Right lobe of liver (tissue), 6 donors: Measurements from ENCODE around the gene KIAA0319L. TPM values are rescaled to one million over a fixed set of nuclear protein-coding genes. Genes with fewer than 3 reads are reported as not detected.
A peak's percentile ranks its signal among the peaks of the same experiment; 100 is the strongest.

ENCODE experiments used
- ATAC-seq, 4 donors: fragments of 200-7000 bp; cut with Tn5 transposase; one replicate each; pipeline ENCODE4 v1.9.1; 2020; ENCODE audit warnings: mild to moderate bottlenecking in 4 of 4, moderate library complexity in 4 of 4
- DNase-seq, 3 donors: peaks; one replicate each; pipeline ENCODE4 v3.0.0-alpha.2; 2020
- H3K27ac ChIP-seq, 3 donors: fragments of 200-600 bp; one replicate each; pipeline ENCODE4 v1.8.0; 2022
- H3K27me3 ChIP-seq, 2 donors: fragments of 200-600 bp; one replicate each; pipeline ENCODE4 v1.8.0; 2022
- H3K36me3 ChIP-seq, 4 donors: fragments of 200-600 bp; sonication (generic) in 1 of 4; one replicate each; pipeline versions ENCODE4 v1.5.1 to v1.8.0; 2017 to 2022; ENCODE audit warnings: control low read depth in 1 of 4
- H3K4me1 ChIP-seq, 4 donors: fragments of 200-600 bp; sonication (generic) in 1 of 4; one replicate each; pipeline versions ENCODE4 v1.5.1 to v1.8.0; 2017 to 2022; ENCODE audit warnings: control low read depth in 1 of 4
- H3K4me3 ChIP-seq, 3 donors: fragments of 200-600 bp; one replicate each; pipeline ENCODE4 v1.8.0; 2022
- H3K9me3 ChIP-seq, 4 donors: fragments of 200-600 bp; sonication (generic) in 1 of 4; one replicate each; pipeline versions ENCODE4 v1.5.1 to v1.8.0; 2017 to 2022; ENCODE audit warnings: control low read depth in 1 of 4
- POLR2A ChIP-seq: fragments of 450-650 bp; IDR thresholded peaks from one replicate; pipeline ENCODE4 v1.6.1; 2017; ENCODE audit warnings: antibody characterized with exemption, mild to moderate bottlenecking
- WGBS: methylation state at CpG from one replicate; pipeline ENCODE4 v1.1.6; 2018; ENCODE audit warnings: low coverage, low lambda C conversion rate; ENCODE audit not compliant: insufficient coverage; ENCODE audit errors: missing lambda C conversion rate; 5-methylcytosine and 5-hydroxymethylcytosine counted together
- intact Hi-C, 2 donors: fragments of 100-400 bp; cut with DNase I; formaldehyde crosslinking; loops; one replicate each; pipeline versions ENCODE4 v1.11.2 to v1.14.1; 2022
- total RNA-seq, 6 experiments: library from RNA; depleted of rRNA in 2 of 6; stranded (reverse); fragments of >200 nt in 2 of 6; fragmentation: NEBNext Ultra II Directional in 3 of 6; extraction: Animal tissue kit (Norgen Biotek cat#: 25700) in 3 of 6; gene quantifications; one replicate each; pipeline versions ENCODE4 v1.1.0 to v1.2.4, GENCODE V29; 2016 to 2023
- TF ChIP-seq, protein P1 (sequence below), 4 donors: fragments of 200-600 bp in 3 of 4; fragments of 450-650 bp in 1 of 4; IDR thresholded peaks; one replicate each; pipeline versions ENCODE4 v1.5.1 to v1.8.0; 2016 to 2022; ENCODE audit warnings: antibody characterized with exemption in 4 of 4, mild to moderate bottlenecking in 2 of 4
- donor health status: DM: no; HTN: yes; CAD: no.
- donor health status: DM: no; HTN: no; CAD: no.
- donor health status: DM: no; HTN: no; CAD: no.
- donor health status: DM: no; HTN: yes; CAD: no.
- donor health status: DM: no; HTN: yes; CAD: no.

The KIAA0319L gene
- total RNA-seq, 6 experiments from 2014 or later = 35.3 to 84.9 (median 54.3) TPM

DNA sequence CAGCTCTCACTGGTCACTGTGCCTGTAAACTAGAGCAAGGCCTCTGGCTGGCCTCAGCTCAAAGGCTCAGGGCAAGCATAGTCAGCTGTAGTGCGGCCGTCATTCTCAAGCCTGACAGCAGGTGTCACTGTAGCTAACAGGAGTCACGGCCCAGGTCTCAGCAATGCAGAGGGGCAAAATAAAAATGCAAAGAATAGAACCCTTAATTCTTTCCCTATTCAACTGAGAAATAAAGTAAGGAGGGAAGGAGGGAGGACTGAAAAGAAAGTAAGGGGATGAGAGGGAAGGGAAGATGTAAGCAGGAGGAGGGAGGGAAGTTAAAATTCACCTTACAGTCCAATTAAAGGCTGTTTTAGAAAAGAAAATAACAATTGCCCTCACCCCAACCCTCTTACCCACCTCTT, 106.1 kb downstream of the KIAA0319L start:
- Histone ChIP-seq H3K4me3 (no peak overlapping the region), H3K9me3 (no peaks in the 10 kb centered on the region), H3K27ac (peak overlapping the region in 1 of 3 donors; percentile 9), H3K27me3 (no peaks in the 10 kb centered on the region), H3K4me1 (peaks cover 0 to 46% (median 21%) of the 10 kb centered on the region in 4 donors), H3K36me3 (peaks cover 0 to 26% (median 12%) of the 10 kb centered on the region in 4 donors)
- no peak for TF ChIP-seq POLR2A
- TF ChIP-seq, protein P1, sequence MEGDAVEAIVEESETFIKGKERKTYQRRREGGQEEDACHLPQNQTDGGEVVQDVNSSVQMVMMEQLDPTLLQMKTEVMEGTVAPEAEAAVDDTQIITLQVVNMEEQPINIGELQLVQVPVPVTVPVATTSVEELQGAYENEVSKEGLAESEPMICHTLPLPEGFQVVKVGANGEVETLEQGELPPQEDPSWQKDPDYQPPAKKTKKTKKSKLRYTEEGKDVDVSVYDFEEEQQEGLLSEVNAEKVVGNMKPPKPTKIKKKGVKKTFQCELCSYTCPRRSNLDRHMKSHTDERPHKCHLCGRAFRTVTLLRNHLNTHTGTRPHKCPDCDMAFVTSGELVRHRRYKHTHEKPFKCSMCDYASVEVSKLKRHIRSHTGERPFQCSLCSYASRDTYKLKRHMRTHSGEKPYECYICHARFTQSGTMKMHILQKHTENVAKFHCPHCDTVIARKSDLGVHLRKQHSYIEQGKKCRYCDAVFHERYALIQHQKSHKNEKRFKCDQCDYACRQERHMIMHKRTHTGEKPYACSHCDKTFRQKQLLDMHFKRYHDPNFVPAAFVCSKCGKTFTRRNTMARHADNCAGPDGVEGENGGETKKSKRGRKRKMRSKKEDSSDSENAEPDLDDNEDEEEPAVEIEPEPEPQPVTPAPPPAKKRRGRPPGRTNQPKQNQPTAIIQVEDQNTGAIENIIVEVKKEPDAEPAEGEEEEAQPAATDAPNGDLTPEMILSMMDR (IDR thresholded peaks at IDR 0.05) = peak; percentile 82 to 88 (median 84)
- 0% methylated on average over 3 of the region's 3 CpGs for WGBS
- intact Hi-C loops = loop anchor here (5.0 kb wide), 2 partner anchors 111 to 116 kb away; no protein-coding TSS in a partner anchor
- DNase-seq (peak; percentile 83 to 87 (median 87)), ATAC-seq (peak; percentile 72 to 88 (median 81))

DNA sequence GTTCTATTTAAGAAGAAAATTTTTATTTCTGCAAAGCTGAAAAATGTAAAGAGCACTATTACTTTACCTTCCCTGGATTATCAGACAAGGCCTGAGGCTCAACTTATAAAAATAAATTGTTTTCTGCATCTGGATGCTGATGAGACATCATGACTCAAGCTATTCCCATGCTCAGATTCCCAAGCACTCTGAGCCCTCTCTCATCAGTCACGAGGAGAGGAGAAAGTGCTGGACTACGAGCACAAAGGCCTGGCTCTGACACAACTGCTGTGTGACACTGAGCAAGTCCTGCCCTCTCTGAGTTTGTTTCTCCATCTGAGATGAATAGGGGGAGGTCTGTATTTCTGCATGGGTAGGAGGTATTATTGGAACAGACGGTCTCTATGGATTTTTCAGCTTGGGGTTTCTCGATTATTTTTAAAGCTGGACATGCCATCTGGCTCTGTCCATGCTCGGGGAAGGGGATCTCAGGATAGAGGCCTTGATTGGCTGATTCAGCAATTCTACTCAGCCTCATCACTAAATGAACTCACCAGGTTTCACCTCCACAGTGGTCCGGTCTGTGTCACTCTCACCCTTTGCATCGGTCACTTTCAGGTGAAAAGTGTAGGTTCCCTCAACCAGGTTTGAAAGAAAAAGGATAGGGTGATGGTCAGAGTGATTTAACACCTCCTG, 107.7 kb downstream of the KIAA0319L start:
- Histone ChIP-seq H3K4me1 (peaks cover 0 to 38% (median 16%) of the 10 kb centered on the region in 4 donors), H3K36me3 (peaks cover 0 to 31% (median 17%) of the 10 kb centered on the region in 4 donors), H3K27me3 (no peaks in the 10 kb centered on the region), H3K27ac (no peak overlapping the region), H3K9me3 (no peaks in the 10 kb centered on the region), H3K4me3 (no peak overlapping the region)
- ATAC-seq (no peak), DNase-seq (no peak)
- WGBS = 83% methylated on average over 6 of the region's 7 CpGs
- intact Hi-C loops = loop anchor here (5.0 kb wide), 2 partner anchors 113 to 118 kb away; no protein-coding TSS in a partner anchor
- TF ChIP-seq, protein P1 (IDR thresholded peaks at IDR 0.05) = no peak
- TF ChIP-seq POLR2A = no peak

DNA sequence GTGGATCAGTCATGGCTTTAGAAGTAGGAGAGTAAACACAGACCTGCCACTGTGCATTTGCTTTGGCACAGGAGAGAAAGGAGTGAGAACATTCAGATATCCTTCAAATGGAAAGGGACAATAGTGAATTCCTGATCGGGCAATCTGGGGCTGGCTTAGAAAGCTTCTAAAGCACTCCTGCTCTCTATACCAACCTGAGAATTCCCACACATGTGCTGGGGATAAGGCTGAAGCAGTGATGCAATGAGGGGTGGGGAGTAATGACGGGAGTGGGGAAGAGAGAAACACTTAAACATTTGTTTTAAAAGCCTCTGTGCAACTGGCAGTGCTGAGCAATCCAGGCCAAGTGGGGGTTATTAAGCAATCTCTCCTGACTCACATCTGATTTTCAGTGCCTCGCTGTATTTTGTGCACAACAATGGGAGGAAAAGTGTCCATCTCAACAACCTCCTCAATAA, 108.8 kb downstream of the KIAA0319L start:
- ATAC-seq (peak; percentile 75 to 76 (median 76)), DNase-seq (peak; percentile 39 to 63 (median 62))
- WGBS = 14% methylated on average over 3 of the region's 3 CpGs
- H3K4me1 ChIP-seq = peaks cover 0 to 34% (median 15%) of the 10 kb centered on the region in 4 donors
- no peak overlapping the region for H3K4me3 ChIP-seq
- H3K27me3 ChIP-seq = no peaks in the 10 kb centered on the region
- no peaks in the 10 kb centered on the region for H3K9me3 ChIP-seq
- intact Hi-C loops = no loop called here
- peaks cover 0 to 37% (median 19%) of the 10 kb centered on the region in 4 donors for H3K36me3 ChIP-seq
- H3K27ac ChIP-seq = peak overlapping the region; percentile 8 to 63 (median 56)
- no peak for TF ChIP-seq POLR2A
- TF ChIP-seq, protein P1 (IDR thresholded peaks at IDR 0.05) = no peak

DNA sequence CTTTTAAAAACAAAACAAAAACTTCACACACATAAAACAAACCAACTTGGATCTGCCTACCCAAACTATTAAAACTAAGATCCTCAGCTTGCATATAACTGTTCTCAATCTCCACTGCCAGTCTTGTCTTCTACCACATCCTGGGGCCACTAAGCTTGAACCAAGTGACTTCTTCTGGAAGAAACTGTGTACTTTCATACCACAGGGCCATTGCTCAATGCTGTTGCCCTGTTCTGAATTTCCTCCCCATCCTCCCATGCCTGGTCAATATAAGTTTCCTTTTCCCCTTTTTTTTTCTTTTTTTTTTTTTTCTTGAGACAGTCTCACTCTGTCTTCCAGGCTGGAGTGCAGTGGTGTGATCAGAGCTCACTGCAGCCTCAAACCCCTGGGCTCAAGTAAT, 109.9 kb downstream of the KIAA0319L start:
- no peak overlapping the region for H3K4me3 ChIP-seq
- ATAC-seq (peak in 3 of 4 donors; percentile 20 to 56 (median 27)), DNase-seq (no peak)
- TF ChIP-seq POLR2A = no peak
- TF ChIP-seq, protein P1 (IDR thresholded peaks at IDR 0.05) = no peak
- peaks cover 0 to 34% (median 13%) of the 10 kb centered on the region in 4 donors for H3K4me1 ChIP-seq
- H3K36me3 ChIP-seq = peaks cover 0 to 48% (median 19%) of the 10 kb centered on the region in 4 donors
- H3K27ac ChIP-seq = peak overlapping the region in 1 of 3 donors; percentile 63
- no peaks in the 10 kb centered on the region for H3K27me3 ChIP-seq
- H3K9me3 ChIP-seq = no peaks in the 10 kb centered on the region
- intact Hi-C loops = no loop called here
